RWPE1 (cell line): Measurements from ENCODE around the gene SND1.

Source experiments
- CTCF ChIA-PET: fragments of 350-600 bp; sonication (Branson Sonifier 250); formaldehyde crosslinking; extraction: SDS; loops from one replicate; lab custom pipeline; 2021; lab: Yijun Ruan, JAX
- POLR2A ChIA-PET: fragments of 400-600 bp; formaldehyde crosslinking; extraction: SDS; loops from one replicate; lab custom pipeline; 2020; ENCODE audit warnings: antibody characterized with exemption; ENCODE audit not compliant: low non-redundant PET; lab: Yijun Ruan, JAX
- DNase-seq: peaks from one replicate; pipeline ENCODE4 v3.0.0; 2012; ENCODE audit warnings: low spot score
- H3K27ac ChIP-seq: fragments of 450-650 bp; 2 replicates; pipeline ENCODE4 v1.5.1; 2017
- TF ChIP-seq, protein P1 (sequence below): fragments of 450-650 bp; conservative IDR thresholded peaks from 2 replicates; pipeline ENCODE4 v1.5.1; 2017; ENCODE audit warnings: low read depth, mild to moderate bottlenecking

The SND1 gene

DNA sequence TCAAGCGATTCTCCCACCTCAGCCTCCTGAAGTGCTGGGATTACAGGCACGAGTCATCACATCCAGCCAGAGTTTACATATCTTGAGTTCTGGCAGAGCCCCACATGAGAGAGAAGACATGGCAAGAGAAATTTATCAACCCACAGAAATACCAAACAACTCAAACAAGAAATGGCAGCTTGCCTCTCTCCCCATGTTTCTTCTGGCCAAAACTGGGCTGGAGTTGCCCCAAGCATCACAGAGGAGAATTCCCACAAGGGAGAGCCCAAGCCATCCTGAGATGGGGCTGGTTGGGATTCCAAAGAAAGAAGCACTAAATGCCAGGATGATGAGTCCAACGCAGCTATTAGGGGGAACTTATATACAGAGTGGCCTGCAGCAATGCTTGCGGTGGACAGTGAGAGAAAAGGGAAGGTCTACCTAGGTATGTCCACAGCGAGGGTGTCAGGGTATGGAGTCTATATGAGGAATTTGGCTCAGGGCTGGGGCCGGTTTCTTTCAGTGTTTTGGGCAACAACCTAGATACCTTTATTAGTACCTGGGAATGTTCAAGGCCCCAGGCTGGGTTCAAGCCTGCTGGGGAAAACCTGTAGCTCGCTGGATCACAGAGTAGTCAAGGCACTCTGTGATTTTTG, 19.6 kb upstream of the SND1 start:
- ChIA-PET POLR2A (no interaction called here), CTCF (interaction anchor here (0.6 to 0.7 kb wide), 2 partner anchors 135 to 1854 kb away, joined by 3 to 4 read pairs; no protein-coding TSS in a partner anchor)
- no peak for DNase-seq
- no peak overlapping the region for H3K27ac ChIP-seq
- TF ChIP-seq, protein P1, sequence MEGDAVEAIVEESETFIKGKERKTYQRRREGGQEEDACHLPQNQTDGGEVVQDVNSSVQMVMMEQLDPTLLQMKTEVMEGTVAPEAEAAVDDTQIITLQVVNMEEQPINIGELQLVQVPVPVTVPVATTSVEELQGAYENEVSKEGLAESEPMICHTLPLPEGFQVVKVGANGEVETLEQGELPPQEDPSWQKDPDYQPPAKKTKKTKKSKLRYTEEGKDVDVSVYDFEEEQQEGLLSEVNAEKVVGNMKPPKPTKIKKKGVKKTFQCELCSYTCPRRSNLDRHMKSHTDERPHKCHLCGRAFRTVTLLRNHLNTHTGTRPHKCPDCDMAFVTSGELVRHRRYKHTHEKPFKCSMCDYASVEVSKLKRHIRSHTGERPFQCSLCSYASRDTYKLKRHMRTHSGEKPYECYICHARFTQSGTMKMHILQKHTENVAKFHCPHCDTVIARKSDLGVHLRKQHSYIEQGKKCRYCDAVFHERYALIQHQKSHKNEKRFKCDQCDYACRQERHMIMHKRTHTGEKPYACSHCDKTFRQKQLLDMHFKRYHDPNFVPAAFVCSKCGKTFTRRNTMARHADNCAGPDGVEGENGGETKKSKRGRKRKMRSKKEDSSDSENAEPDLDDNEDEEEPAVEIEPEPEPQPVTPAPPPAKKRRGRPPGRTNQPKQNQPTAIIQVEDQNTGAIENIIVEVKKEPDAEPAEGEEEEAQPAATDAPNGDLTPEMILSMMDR, result no peak

DNA sequence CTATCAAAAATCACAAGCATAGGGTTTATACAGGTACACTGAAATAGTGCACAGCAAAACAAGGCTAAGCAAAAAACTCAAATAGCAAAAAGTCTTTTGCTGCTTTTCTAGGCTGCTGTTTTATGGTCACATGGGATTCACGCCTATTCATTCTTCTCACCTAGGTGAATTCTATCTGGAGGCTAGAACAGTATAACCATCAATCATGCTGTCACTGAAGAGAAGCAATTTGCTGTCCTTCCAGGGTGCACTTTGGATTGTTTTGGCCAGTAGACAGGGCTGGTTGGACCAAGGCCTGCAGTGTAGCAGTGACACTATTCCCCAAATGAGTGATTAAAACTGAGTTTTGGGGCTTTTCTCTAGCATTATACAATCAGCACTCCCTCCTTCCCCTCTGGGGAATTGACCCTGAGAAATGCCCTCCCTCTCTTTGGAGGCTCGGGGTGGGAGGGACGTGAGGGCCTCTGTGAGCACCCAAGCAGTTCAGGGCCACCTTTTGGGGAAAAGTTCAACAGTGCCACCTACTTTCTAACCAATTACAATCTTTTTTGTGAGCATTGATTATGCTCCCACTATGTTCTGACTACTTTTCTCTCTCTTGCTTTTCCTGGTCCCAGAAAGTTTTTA, 16.2 kb upstream of the SND1 start:
- no peak for DNase-seq
- no peak overlapping the region for H3K27ac ChIP-seq
- ChIA-PET POLR2A (no interaction called here), CTCF (no interaction called here)
- TF ChIP-seq, protein P1, result no peak

DNA sequence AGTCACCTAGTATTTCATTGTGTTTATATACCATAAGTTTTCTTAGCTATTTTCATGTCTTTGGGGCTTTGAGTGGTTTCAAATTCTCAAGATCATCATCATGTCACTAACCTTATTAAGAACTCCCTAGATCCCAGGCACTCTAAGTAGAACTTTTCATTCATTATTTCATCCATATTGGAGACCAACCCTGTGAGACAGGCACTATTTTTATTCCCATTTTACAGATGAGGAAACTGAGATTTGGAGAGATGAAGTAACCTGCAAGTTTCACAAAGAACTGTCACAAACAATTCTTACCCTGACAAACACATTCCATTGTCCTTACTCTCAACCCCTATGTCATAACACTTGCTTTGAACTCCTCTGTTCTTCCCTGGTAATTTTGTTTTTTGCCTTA, 13.8 kb upstream of the SND1 start:
- ChIA-PET CTCF (no interaction called here), POLR2A (no interaction called here)
- H3K27ac ChIP-seq, result no peak overlapping the region
- TF ChIP-seq, protein P1, result no peak
- no peak for DNase-seq

DNA sequence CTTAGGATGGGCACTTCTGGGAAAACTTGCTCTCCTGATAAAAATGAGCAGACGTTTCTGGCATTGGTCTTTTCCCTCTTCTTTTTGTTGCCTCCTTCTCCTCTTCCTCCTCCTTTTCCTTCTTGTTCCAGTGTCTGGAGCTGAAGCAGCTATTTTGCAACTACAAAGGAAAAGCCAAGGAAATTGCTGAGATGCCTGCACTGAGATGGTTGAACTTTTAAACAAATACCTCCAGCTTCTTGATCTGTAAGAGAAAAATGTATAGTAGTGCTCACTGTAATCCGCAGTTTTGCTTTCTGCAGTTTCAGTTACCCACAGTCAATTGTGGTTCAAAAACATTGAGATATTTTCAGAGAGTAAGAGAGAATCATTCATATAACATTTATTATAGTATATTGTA, 7.5 kb upstream of the SND1 start:
- CTCF ChIA-PET, result no interaction called here
- TF ChIP-seq, protein P1, result no peak
- no peak overlapping the region for H3K27ac ChIP-seq
- no peak for DNase-seq
- POLR2A ChIA-PET, result no interaction called here

DNA sequence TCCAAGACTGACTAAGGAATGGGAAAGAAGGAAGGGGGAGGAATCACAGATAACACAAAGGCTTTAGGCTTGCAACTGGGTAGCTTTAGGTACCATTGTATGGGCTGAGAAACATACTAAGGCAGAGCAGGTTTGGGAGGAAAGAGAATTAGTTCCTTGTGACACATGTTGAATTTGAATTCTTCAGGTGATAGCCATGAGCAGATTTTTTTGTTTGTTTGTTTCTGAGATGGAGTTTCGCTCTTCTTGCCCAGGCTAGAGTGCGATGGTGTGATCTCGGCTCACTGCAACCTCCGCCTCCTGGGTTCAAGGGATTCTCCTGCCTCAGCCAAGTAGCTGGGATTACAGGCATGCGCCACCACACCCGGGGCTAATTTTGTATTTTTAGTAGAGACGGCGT, 4.4 kb upstream of the SND1 start:
- no peak for DNase-seq
- H3K27ac ChIP-seq, result no peak overlapping the region
- POLR2A ChIA-PET, result no interaction called here
- TF ChIP-seq, protein P1, result no peak
- CTCF ChIA-PET, result no interaction called here

DNA sequence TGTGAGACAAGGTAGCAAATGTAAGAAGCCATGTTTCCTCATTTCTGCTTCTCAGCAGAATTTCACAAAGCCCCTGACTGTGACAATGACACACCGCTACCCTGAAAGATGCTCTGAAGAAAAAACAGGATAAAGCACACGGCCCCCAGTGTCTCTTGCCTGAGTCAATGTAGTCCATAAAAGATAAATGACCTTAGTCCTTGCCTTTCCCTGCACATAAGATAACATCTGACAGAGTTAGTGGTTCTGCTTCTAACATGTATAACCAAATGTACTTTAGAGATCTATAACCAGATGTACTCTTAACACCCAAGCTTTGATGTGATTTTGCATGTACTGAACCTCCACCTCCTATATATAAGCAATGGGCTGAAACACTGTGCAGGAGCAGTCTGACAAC, 3.0 kb upstream of the SND1 start:
- POLR2A ChIA-PET, result no interaction called here
- H3K27ac ChIP-seq, result no peak overlapping the region
- no peak for DNase-seq
- TF ChIP-seq, protein P1, result no peak
- CTCF ChIA-PET, result interaction anchor here (0.7 kb wide), 1 partner anchor 486 kb away, joined by 3 read pairs; no protein-coding TSS in a partner anchor
